Mucosa of rectum (tissue), 2 donors: ENCODE measurements around the gene ANKRD11.
"Not testable (repeated sequence)": the region's sequence is repeated elsewhere in the genome, so short reads cannot be mapped to it uniquely, and the experiment has no call there.

ENCODE experiments used
- H3K27ac ChIP-seq, 2 donors: one replicate each; pipeline ENCODE4 v1.7.0; 2013; ENCODE audit warnings: inconsistent platforms in 2 of 2, low read depth in 2 of 2, low read length in 2 of 2
- H3K27me3 ChIP-seq, 2 donors: one replicate each; pipeline ENCODE4 v1.7.0; 2013; ENCODE audit warnings: low read length in 2 of 2; ENCODE audit not compliant: control insufficient read depth in 2 of 2, insufficient read depth in 2 of 2
- H3K36me3 ChIP-seq, 2 donors: one replicate each; pipeline ENCODE4 v1.7.0; 2013; ENCODE audit warnings: low read length in 2 of 2; ENCODE audit not compliant: control insufficient read depth in 2 of 2, insufficient read depth in 2 of 2
- H3K4me1 ChIP-seq, 2 donors: one replicate each; pipeline ENCODE4 v1.7.0; 2013; ENCODE audit warnings: low read length in 2 of 2, mild to moderate bottlenecking in 1 of 2; ENCODE audit not compliant: control insufficient read depth in 2 of 2, insufficient read depth in 2 of 2
- H3K4me3 ChIP-seq, 2 donors: one replicate each; pipeline ENCODE4 v1.7.0; 2013; ENCODE audit warnings: low read length in 2 of 2
- H3K9ac ChIP-seq, 2 donors: one replicate each; pipeline ENCODE4 v1.7.0; 2013; ENCODE audit warnings: low read length in 2 of 2, low read depth in 1 of 2, mild to moderate bottlenecking in 1 of 2
- H3K9me3 ChIP-seq, 2 donors: one replicate each; pipeline ENCODE4 v1.7.0; 2013; ENCODE audit warnings: low read length in 2 of 2; ENCODE audit not compliant: control insufficient read depth in 2 of 2
- donor health status: healthy.
- donor health status: Normal muscosa, but diverticular disease.

The ANKRD11 gene

DNA sequence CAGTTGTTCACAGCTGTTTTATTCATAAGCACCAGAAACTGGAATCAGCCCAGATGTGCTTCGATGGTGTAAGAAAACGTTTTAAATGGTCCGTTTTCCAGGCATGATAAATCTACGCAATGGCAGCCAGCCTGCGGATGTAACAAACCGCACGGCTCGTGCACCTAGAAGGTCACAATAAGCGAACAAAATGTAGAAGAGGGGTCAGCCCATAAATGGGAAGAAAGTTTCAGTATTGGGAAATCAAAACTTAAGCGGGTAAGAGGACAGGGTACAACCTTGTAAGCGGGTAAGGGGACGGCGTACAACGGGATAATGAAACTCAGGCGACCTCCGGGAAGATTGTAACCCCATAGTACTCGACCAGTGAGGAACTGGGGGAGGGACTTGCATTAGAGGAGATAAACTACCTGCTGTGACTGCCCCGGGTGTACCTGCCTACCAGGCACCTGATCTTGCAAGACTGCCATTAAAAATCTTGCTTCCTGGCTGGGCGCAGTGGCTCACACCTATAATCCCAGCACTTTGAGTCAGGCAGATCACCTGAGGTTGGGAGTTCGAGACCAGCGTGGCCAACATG, 66.6 kb downstream of the ANKRD11 start:
- H3K36me3 ChIP-seq: peaks cover 0 to 12% of the 10 kb centered on the region in 2 donors
- H3K9ac ChIP-seq: no peak overlapping the region
- peaks cover 10 to 12% of the 10 kb centered on the region in 2 donors for H3K4me1 ChIP-seq
- H3K9me3 ChIP-seq: no peaks in the 10 kb centered on the region
- H3K4me3 ChIP-seq: no peak overlapping the region
- H3K27me3 ChIP-seq: no peaks in the 10 kb centered on the region
- H3K27ac ChIP-seq: no peak overlapping the region

DNA sequence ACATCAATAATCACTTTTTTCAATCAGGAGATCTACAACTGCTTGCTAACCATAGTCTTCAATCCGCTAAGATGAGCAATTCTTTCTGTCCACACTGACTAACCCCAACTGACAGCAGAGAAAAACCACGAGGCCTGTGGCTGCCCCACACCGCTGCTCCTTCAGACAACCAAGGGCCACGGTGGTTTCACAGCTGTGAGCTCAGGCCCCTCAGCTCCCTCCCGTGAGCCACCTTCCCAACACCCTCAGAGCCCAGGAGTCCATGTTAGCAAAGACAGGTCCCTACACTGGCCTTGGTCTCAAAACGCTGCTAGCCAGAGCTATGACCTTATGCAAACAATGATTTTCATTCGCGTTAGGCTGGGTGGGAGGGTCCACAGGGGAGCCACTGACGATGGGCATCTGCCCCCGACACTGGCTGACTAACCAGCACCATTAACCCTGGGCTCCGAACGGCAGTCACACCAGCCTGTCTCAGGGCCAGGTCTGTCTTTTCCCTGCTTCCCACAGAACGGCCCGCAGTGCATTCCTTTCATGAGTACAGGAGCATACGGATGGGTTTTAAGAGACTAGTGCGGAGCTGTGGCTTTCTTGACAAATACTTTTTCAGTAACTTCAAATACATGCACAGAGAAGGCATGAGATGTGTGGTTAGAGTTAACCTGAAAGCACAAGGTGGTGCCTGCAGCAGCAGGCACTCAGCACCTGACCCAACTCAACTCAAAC, 67.3 kb downstream of the ANKRD11 start:
- no peak overlapping the region for H3K4me3 ChIP-seq
- peaks cover 0 to 12% of the 10 kb centered on the region in 2 donors for H3K36me3 ChIP-seq
- no peaks in the 10 kb centered on the region for H3K9me3 ChIP-seq
- H3K4me1 ChIP-seq: peaks cover 10 to 12% of the 10 kb centered on the region in 2 donors
- H3K27me3 ChIP-seq: no peaks in the 10 kb centered on the region
- no peak overlapping the region for H3K27ac ChIP-seq
- H3K9ac ChIP-seq: no peak overlapping the region

DNA sequence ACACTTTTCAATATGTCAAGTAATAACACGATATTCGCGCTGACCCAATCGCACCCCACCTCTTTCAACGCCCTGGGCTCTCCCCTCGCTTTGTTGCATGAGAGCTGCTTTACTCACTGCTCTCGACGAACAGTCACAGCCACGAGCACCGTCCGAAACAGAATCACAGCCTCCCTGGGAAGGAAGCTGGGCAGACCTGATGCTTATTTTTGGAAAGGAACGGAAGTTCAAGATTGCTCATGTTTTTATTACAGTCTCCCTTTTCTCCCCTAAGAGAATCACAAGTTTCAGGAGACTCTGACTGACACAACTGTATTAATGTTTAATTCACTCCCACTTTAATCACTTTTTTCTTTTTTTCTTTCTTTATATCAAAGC, 67.8 kb downstream of the ANKRD11 start:
- no peaks in the 10 kb centered on the region for H3K27me3 ChIP-seq
- H3K27ac ChIP-seq: no peak overlapping the region
- peaks cover 13% of the 10 kb centered on the region in 2 donors for H3K4me1 ChIP-seq
- H3K9me3 ChIP-seq: no peaks in the 10 kb centered on the region
- no peak overlapping the region for H3K9ac ChIP-seq
- peaks cover 0 to 14% of the 10 kb centered on the region in 2 donors for H3K36me3 ChIP-seq
- H3K4me3 ChIP-seq: peak overlapping the region in 1 of 2 donors; percentile 17

DNA sequence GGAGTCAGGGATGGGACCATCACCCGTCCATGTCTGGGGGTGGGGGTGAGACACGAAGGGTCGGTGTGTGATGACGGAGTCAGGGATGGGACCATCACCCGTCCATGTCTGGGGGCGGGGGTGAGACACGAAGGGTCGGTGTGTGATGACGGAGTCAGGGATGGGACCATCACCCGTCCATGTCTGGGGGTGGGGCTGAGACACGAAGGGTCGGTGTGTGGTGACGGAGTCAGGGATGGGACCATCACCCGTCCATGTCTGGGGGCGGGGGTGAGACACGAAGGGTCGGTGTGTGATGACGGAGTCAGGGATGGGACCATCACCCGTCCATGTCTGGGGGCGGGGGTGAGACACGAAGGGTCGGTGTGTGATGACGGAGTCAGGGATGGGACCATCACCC, 69.1 kb downstream of the ANKRD11 start:
- H3K27ac ChIP-seq, H3K9ac ChIP-seq, H3K27me3 ChIP-seq, H3K4me3 ChIP-seq, H3K9me3 ChIP-seq: not testable (repeated sequence)
- Histone ChIP-seq H3K4me1 (peaks cover 14 to 20% of the 10 kb centered on the region in 2 donors), H3K36me3 (peaks cover 5 to 10% of the 10 kb centered on the region in 2 donors)

DNA sequence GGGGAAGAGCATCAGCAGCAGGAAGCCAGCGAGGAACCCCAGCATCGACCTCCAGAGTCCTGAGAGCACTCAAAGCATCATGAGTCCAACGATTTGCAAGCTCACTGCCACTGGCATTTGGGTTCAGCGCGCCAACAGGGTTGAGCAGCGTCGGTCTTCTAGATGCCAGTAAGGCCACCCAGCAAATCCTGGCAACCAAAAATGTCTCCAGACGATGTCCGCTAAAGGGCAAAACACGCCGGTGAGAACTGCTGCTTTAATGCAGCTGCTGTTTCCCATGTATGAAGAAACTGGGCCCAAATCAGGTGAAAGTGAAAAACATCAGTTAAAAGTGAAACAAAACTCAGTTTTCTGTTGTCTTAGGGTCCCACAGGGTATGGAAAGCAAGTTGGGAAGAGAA, 70.2 kb downstream of the ANKRD11 start:
- peaks cover 5 to 10% of the 10 kb centered on the region in 2 donors for H3K36me3 ChIP-seq
- H3K9me3 ChIP-seq: no peaks in the 10 kb centered on the region
- peaks cover 14 to 20% of the 10 kb centered on the region in 2 donors for H3K4me1 ChIP-seq
- H3K27ac ChIP-seq: no peak overlapping the region
- no peak overlapping the region for H3K9ac ChIP-seq
- H3K27me3 ChIP-seq: no peaks in the 10 kb centered on the region
- H3K4me3 ChIP-seq: no peak overlapping the region

DNA sequence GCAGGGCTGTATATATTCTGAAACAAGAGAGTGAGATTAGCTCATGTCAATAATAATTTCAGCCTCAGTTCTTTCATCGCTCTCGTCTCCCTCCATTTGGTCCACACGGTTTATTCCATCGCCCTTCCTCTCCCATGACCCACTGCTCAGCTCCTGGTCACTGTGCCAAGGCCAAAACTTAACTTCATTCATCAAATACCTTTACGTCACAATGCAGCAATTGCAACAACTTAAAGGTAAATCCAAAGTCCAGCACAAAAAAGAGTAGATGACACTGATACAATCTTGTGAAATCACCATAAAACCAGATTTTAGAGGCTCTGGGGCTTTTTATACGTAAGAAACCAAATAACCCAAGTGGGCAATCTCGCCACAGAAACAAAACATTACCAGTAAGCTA, 72.0 kb downstream of the ANKRD11 start:
- H3K27me3 ChIP-seq: no peaks in the 10 kb centered on the region
- H3K9ac ChIP-seq: no peak overlapping the region
- H3K9me3 ChIP-seq: no peaks in the 10 kb centered on the region
- peaks cover 13 to 20% of the 10 kb centered on the region in 2 donors for H3K4me1 ChIP-seq
- H3K36me3 ChIP-seq: peaks cover 5 to 12% of the 10 kb centered on the region in 2 donors
- no peak overlapping the region for H3K27ac ChIP-seq
- H3K4me3 ChIP-seq: no peak overlapping the region

DNA sequence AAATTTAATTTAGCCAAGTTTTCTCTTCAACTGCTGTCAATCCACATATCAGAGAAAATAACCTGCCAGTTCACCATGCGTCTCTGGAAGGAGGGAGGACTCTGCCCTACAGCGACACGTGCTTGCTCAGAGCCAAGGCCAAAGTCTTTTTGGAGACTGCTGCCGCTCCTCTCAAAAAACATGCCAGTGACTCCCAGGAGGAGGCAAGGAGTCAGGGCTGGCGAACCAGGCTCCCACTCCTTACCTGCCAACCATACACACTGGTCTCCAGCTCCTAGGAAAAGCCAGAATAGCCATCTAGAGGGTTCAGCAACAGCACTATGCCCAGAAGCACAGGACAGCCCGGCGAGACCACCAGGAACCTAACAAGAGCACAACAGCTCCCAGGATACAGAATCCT, 73.0 kb downstream of the ANKRD11 start:
- peaks cover 5 to 12% of the 10 kb centered on the region in 2 donors for H3K36me3 ChIP-seq
- no peaks in the 10 kb centered on the region for H3K9me3 ChIP-seq
- no peak overlapping the region for H3K27ac ChIP-seq
- H3K4me3 ChIP-seq: no peak overlapping the region
- no peak overlapping the region for H3K9ac ChIP-seq
- H3K27me3 ChIP-seq: no peaks in the 10 kb centered on the region
- H3K4me1 ChIP-seq: peaks cover 12 to 15% of the 10 kb centered on the region in 2 donors

DNA sequence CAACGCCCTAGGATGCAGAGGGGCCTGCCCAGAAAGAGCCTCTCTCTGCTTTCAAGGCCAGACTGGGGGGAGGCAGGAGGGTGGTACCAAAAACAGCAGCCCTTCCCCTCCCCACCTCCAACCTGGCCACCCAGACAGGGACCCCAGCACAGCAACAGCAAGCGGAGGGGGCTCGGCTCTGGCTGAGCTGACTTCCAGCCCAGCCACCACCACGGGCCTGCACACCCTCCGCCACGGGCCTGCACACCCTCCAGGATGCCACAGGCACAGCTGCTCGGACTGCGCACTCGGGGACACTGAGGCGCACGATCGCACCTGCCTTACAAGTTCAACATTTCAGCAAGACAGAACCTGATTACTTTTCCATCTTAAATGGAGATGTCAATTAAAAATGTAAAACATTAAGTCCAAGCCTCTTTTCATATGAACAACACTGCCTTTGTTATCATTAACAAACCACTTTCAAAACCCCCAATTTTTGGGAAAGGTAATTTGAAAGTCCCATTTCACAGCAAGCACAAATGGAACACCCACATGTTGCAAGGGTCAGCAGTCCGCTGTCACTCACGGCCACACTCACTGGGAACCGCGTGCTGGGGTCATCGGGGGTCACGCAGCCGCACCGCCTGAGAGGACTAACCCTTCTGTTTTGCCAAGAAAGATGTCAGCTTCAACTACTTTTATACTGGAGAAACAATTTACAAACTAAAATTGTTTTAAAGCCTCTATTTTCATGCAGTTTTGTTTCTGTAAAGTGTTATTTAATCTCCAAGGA, 76.4 kb downstream of the ANKRD11 start:
- peaks cover 19 to 22% of the 10 kb centered on the region in 2 donors for H3K4me1 ChIP-seq
- H3K4me3 ChIP-seq: no peak overlapping the region
- H3K27me3 ChIP-seq: no peaks in the 10 kb centered on the region
- no peak overlapping the region for H3K27ac ChIP-seq
- H3K9ac ChIP-seq: no peak overlapping the region
- H3K36me3 ChIP-seq: peaks cover 5 to 6% of the 10 kb centered on the region in 2 donors
- no peaks in the 10 kb centered on the region for H3K9me3 ChIP-seq

DNA sequence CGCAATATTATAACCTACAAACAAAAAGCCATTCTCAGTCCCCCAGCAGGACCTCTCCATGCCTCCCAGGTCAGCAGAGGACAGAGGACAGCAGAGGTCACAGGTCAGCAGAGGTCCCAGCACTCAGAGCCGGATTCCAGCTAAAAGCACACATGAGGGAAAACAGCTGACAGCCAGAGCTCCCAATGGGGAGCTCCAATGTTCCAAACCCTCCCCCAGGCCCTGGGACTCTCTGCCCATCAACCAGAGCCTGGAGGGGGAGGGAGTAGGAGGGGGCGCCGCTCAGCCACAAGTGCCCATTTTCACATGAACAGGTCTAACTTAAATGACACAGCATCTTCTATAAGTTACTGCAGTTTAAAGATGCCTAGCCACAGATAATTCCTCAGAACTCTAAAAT, 77.5 kb downstream of the ANKRD11 start:
- Histone ChIP-seq H3K4me1 (peaks cover 28 to 29% of the 10 kb centered on the region in 2 donors), H3K9me3 (no peaks in the 10 kb centered on the region), H3K27me3 (no peaks in the 10 kb centered on the region), H3K9ac (no peak overlapping the region), H3K36me3 (peaks cover 5 to 6% of the 10 kb centered on the region in 2 donors), H3K4me3 (no peak overlapping the region), H3K27ac (no peak overlapping the region)

DNA sequence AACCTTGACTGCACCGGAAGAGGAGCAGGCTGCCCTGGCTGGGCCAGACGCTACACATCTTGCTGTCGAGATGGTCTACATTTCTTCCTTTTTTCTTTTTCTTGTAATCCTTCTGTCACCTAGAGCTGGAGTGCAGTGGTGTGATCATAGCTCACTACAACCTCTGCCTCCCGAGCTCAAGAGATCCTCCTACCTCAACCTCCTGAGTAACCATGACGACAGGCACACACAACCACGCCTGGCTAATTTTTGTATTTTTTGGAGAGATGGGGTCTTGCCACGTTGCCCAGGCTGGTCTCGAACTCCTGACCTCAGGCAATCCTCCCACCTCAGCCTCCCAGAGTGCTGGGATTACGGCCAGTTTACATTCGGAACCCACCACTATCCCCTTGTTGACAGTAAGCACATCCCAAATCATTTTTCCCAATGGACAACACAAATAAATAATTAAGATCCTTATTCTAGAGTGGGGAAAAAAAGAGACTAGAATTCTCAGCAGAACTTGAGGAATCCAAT, 79.0 kb downstream of the ANKRD11 start:
- Histone ChIP-seq H3K27ac (peak overlapping the region in 1 of 2 donors; percentile 32), H3K27me3 (no peaks in the 10 kb centered on the region), H3K9me3 (no peaks in the 10 kb centered on the region), H3K4me3 (peak overlapping the region in 1 of 2 donors; percentile 13), H3K9ac (no peak overlapping the region), H3K36me3 (peaks cover 0 to 2% of the 10 kb centered on the region in 2 donors), H3K4me1 (peaks cover 21 to 28% of the 10 kb centered on the region in 2 donors)
